ENCODE measurements around the gene BEST1.

BEST1 gene

GRCh38 chr11:61983419-61983818 is 33.3 kb downstream of the BEST1 start:
- TF ChIP-seq MAX (IDR thresholded peaks at IDR 0.05; ENCODE audit: low read depth, low read length) (no peak), MYC (IDR thresholded peaks at IDR 0.05; ENCODE audit: low read depth, low read length) (no peak), POLR2A (IDR thresholded peaks at IDR 0.05; ENCODE audit: extremely low read depth, insufficient read length) (no peak), CTCF (IDR thresholded peaks at IDR 0.05; ENCODE audit: low read depth, low read length) (no peak)
- no peak for DNase-seq (ENCODE audit: low read depth)
- H3K4me3 ChIP-seq (ENCODE audit: low read depth, low read length) = no peak overlapping the region

GRCh38 chr11:61985869-61986268 is 35.7 kb downstream of the BEST1 start:
- TF ChIP-seq MYC (IDR thresholded peaks at IDR 0.05; ENCODE audit: low read depth, low read length) (no peak), CTCF (IDR thresholded peaks at IDR 0.05; ENCODE audit: low read depth, low read length) (no peak), MAX (IDR thresholded peaks at IDR 0.05; ENCODE audit: low read depth, low read length) (no peak), POLR2A (IDR thresholded peaks at IDR 0.05; ENCODE audit: extremely low read depth, insufficient read length) (no peak)
- H3K4me3 ChIP-seq (ENCODE audit: low read depth, low read length) = no peak overlapping the region

GRCh38 chr11:61994981-61995380 is 44.8 kb downstream of the BEST1 start:
- no peak for DNase-seq (ENCODE audit: low read depth)
- TF ChIP-seq POLR2A (IDR thresholded peaks at IDR 0.05; ENCODE audit: extremely low read depth, insufficient read length) (no peak), MYC (IDR thresholded peaks at IDR 0.05; ENCODE audit: low read depth, low read length) (no peak), MAX (IDR thresholded peaks at IDR 0.05; ENCODE audit: low read depth, low read length) (no peak), CTCF (IDR thresholded peaks at IDR 0.05; ENCODE audit: low read depth, low read length) (no peak)
- H3K4me3 ChIP-seq (ENCODE audit: low read depth, low read length) = no peak overlapping the region

More at GRCh38 chr11:61985869-61986268, 35.7 kb downstream of the BEST1 start:
- DNase-seq (ENCODE audit: low read depth) = no peak

- H3K4me3 ChIP-seq (ENCODE audit: low read depth, low read length) = no peak overlapping the region
- DNase-seq (ENCODE audit: low read depth) = no peak
- TF ChIP-seq POLR2A (IDR thresholded peaks at IDR 0.05; ENCODE audit: extremely low read depth, insufficient read length) = no peak
- TF ChIP-seq MAX (IDR thresholded peaks at IDR 0.05; ENCODE audit: low read depth, low read length) = no peak
- no peak for TF ChIP-seq MYC (IDR thresholded peaks at IDR 0.05; ENCODE audit: low read depth, low read length)
- TF ChIP-seq CTCF (IDR thresholded peaks at IDR 0.05; ENCODE audit: low read depth, low read length) = no peak
These were observed 46.8 kb downstream of the BEST1 start for GRCh38 chr11:61996933-61997332.

GRCh38 chr11:61999141-61999975 is 49.2 kb downstream of the BEST1 start:
- DNase-seq (ENCODE audit: low read depth) = no peak
- TF ChIP-seq POLR2A (IDR thresholded peaks at IDR 0.05; ENCODE audit: extremely low read depth, insufficient read length) = no peak
- 0 out of 2 replicates have a peak, but pooled peaks have one; percentile 10 for TF ChIP-seq MYC (IDR thresholded peaks at IDR 0.05; ENCODE audit: low read depth, low read length)
- no peak for TF ChIP-seq CTCF (IDR thresholded peaks at IDR 0.05; ENCODE audit: low read depth, low read length)
- TF ChIP-seq MAX (IDR thresholded peaks at IDR 0.05; ENCODE audit: low read depth, low read length) = no peak
- H3K4me3 ChIP-seq (ENCODE audit: low read depth, low read length) = no peak overlapping the region

Measured in NB4 (cell line).